ENCODE data around the gene PMM2. TPM values are rescaled to one million over a fixed set of nuclear protein-coding genes. Genes with fewer than 3 reads are reported as not detected.
"Not testable (repeated sequence)": the region's sequence is repeated elsewhere in the genome, so short reads cannot be mapped to it uniquely, and the experiment has no call there.

Gene PMM2
- total RNA-seq, 1 experiment from 2014 or later, result 35.2 TPM

GRCh38 chr16:8831871-8832716 is 34.5 kb downstream of the PMM2 start:
- intact Hi-C loops (cut with micrococcal nuclease), result no loop called here
- H3K9me3 ChIP-seq (ENCODE audit: low read length), result no peaks in the 10 kb centered on the region
- DNase-seq (no peak), ATAC-seq (no peak)
- H2AFZ ChIP-seq (ENCODE audit: low read length), result no peak overlapping the region
- no peak overlapping the region for H3K27ac ChIP-seq (ENCODE audit: low read length)
- no peak overlapping the region for H3K4me2 ChIP-seq (ENCODE audit: low read length)
- no peak overlapping the region for H3K9ac ChIP-seq (ENCODE audit: low read length)
- H3K4me1 ChIP-seq (ENCODE audit: insufficient read depth, low read length), result no peaks in the 10 kb centered on the region
- no peaks in the 10 kb centered on the region for H3K27me3 ChIP-seq (ENCODE audit: low read length)
- H3K79me2 ChIP-seq (ENCODE audit: low read length), result no peaks in the 10 kb centered on the region
- TF ChIP-seq EZH2phosphoT487 (IDR thresholded peaks at IDR 0.05; ENCODE audit: borderline replicate concordance, low read length) (no peak), EZH2 (IDR thresholded peaks at IDR 0.05; ENCODE audit: low read length, unreplicated experiment) (no peak), CTCF (conservative IDR thresholded peaks at IDR 0.05; ENCODE audit: low read depth, low read length) (no peak)
- H3F3A ChIP-seq (ENCODE audit: low read length, unreplicated experiment), result no peaks in the 10 kb centered on the region
- ChIA-PET POLR2A (ENCODE audit: unreplicated experiment) (no interaction called here), CTCF (no interaction called here)
- H3K9me2 ChIP-seq (replicated peaks; ENCODE audit: low read length), result no peaks in the 10 kb centered on the region
- no peak overlapping the region for H3K4me3 ChIP-seq (ENCODE audit: low read length)
- no TSS peak for BruUV-seq (replicated peaks)
- H3K36me3 ChIP-seq (ENCODE audit: low read depth, low read length), result peaks cover 13% of the 10 kb centered on the region
- no peaks in the 10 kb centered on the region for H4K20me1 ChIP-seq (ENCODE audit: low read length)

- H3K79me2 ChIP-seq (ENCODE audit: low read length), result no peaks in the 10 kb centered on the region
- H3K9me2 ChIP-seq (replicated peaks; ENCODE audit: low read length), result no peaks in the 10 kb centered on the region
- no peak overlapping the region for H3K4me2 ChIP-seq (ENCODE audit: low read length)
- H4K20me1 ChIP-seq (ENCODE audit: low read length), result no peaks in the 10 kb centered on the region
- no peaks in the 10 kb centered on the region for H3K27me3 ChIP-seq (ENCODE audit: low read length)
- ChIA-PET CTCF (no interaction called here), POLR2A (ENCODE audit: unreplicated experiment) (no interaction called here)
- H3K9ac ChIP-seq (ENCODE audit: low read length), result no peak overlapping the region
- no peaks in the 10 kb centered on the region for H3K9me3 ChIP-seq (ENCODE audit: low read length)
- DNase-seq (no peak), ATAC-seq (no peak)
- H3K4me3 ChIP-seq (ENCODE audit: low read length), result no peak overlapping the region
- TF ChIP-seq EZH2phosphoT487 (IDR thresholded peaks at IDR 0.05; ENCODE audit: borderline replicate concordance, low read length), result no peak
- no peak for TF ChIP-seq CTCF (conservative IDR thresholded peaks at IDR 0.05; ENCODE audit: low read depth, low read length)
- TF ChIP-seq EZH2 (IDR thresholded peaks at IDR 0.05; ENCODE audit: low read length, unreplicated experiment), result no peak
- intact Hi-C loops (cut with micrococcal nuclease), result no loop called here
- H3K27ac ChIP-seq (ENCODE audit: low read length), result no peak overlapping the region
- peaks cover 13% of the 10 kb centered on the region for H3K36me3 ChIP-seq (ENCODE audit: low read depth, low read length)
- H2AFZ ChIP-seq (ENCODE audit: low read length), result no peak overlapping the region
- no peaks in the 10 kb centered on the region for H3F3A ChIP-seq (ENCODE audit: low read length, unreplicated experiment)
- no TSS peak for BruUV-seq (replicated peaks)
- no peaks in the 10 kb centered on the region for H3K4me1 ChIP-seq (ENCODE audit: insufficient read depth, low read length)
These were observed 35.1 kb downstream of the PMM2 start for GRCh38 chr16:8832717-8833105.

GRCh38 chr16:8836797-8837196 is 39.2 kb downstream of the PMM2 start:
- H3K27ac ChIP-seq (ENCODE audit: low read length); H3K27me3 ChIP-seq (ENCODE audit: low read length); H3K4me1 ChIP-seq (ENCODE audit: insufficient read depth, low read length); H3K9ac ChIP-seq (ENCODE audit: low read length); H3K79me2 ChIP-seq (ENCODE audit: low read length); H3K9me3 ChIP-seq (ENCODE audit: low read length); CTCF ChIA-PET; H3K36me3 ChIP-seq (ENCODE audit: low read depth, low read length); H3K9me2 ChIP-seq (replicated peaks; ENCODE audit: low read length); H3K4me3 ChIP-seq (ENCODE audit: low read length); H2AFZ ChIP-seq (ENCODE audit: low read length); H3K4me2 ChIP-seq (ENCODE audit: low read length); H4K20me1 ChIP-seq (ENCODE audit: low read length); H3F3A ChIP-seq (ENCODE audit: low read length, unreplicated experiment); BruUV-seq (replicated peaks); ATAC-seq; intact Hi-C loops (cut with micrococcal nuclease); DNase-seq: not testable (repeated sequence)
- POLR2A ChIA-PET (ENCODE audit: unreplicated experiment), result interaction anchor here (0.6 kb wide), 1 partner anchor 190 kb away, joined by 3 read pairs; no protein-coding TSS in a partner anchor

- CTCF ChIA-PET; intact Hi-C loops (cut with micrococcal nuclease); H2AFZ ChIP-seq (ENCODE audit: low read length); POLR2A ChIA-PET (ENCODE audit: unreplicated experiment); BruUV-seq (replicated peaks); H3K79me2 ChIP-seq (ENCODE audit: low read length); H4K20me1 ChIP-seq (ENCODE audit: low read length); H3K9me2 ChIP-seq (replicated peaks; ENCODE audit: low read length); H3K9me3 ChIP-seq (ENCODE audit: low read length); H3K9ac ChIP-seq (ENCODE audit: low read length); H3K4me1 ChIP-seq (ENCODE audit: insufficient read depth, low read length); H3F3A ChIP-seq (ENCODE audit: low read length, unreplicated experiment); H3K4me2 ChIP-seq (ENCODE audit: low read length); ATAC-seq; H3K27ac ChIP-seq (ENCODE audit: low read length); H3K4me3 ChIP-seq (ENCODE audit: low read length); DNase-seq; H3K36me3 ChIP-seq (ENCODE audit: low read depth, low read length); H3K27me3 ChIP-seq (ENCODE audit: low read length): not testable (repeated sequence)
These were observed 40.0 kb downstream of the PMM2 start for GRCh38 chr16:8837594-8837993.

GRCh38 chr16:8842016-8842415 is 44.4 kb downstream of the PMM2 start:
- ATAC-seq; H3K36me3 ChIP-seq (ENCODE audit: low read depth, low read length); H3K9me2 ChIP-seq (replicated peaks; ENCODE audit: low read length); H3K4me3 ChIP-seq (ENCODE audit: low read length); DNase-seq; BruUV-seq (replicated peaks); POLR2A ChIA-PET (ENCODE audit: unreplicated experiment); H3F3A ChIP-seq (ENCODE audit: low read length, unreplicated experiment); H3K27ac ChIP-seq (ENCODE audit: low read length); H3K9ac ChIP-seq (ENCODE audit: low read length); H3K27me3 ChIP-seq (ENCODE audit: low read length); intact Hi-C loops (cut with micrococcal nuclease); CTCF ChIA-PET; H3K4me1 ChIP-seq (ENCODE audit: insufficient read depth, low read length); H3K9me3 ChIP-seq (ENCODE audit: low read length); H3K4me2 ChIP-seq (ENCODE audit: low read length); H2AFZ ChIP-seq (ENCODE audit: low read length); H3K79me2 ChIP-seq (ENCODE audit: low read length); H4K20me1 ChIP-seq (ENCODE audit: low read length): not testable (repeated sequence)
